H1 (cell line): ENCODE data around the gene IFNG-AS1. TPM values are rescaled to one million over a fixed set of nuclear protein-coding genes. Genes with fewer than 3 reads are reported as not detected.

Source experiments
- CTCF ChIA-PET: fragments of 300-600 bp; sonication (Branson Sonifier 250); formaldehyde crosslinking; loops from one replicate; lab custom pipeline; 2021; ENCODE audit not compliant: partially characterized antibody; lab: Charles Lee
- POLR2A ChIA-PET: fragments of 300-600 bp; sonication (Branson Sonifier 250); formaldehyde crosslinking; loops from one replicate; lab custom pipeline; 2021; ENCODE audit warnings: inconsistent platforms; ENCODE audit not compliant: partially characterized antibody; lab: Charles Lee
- DNase-seq, 2 experiments: peaks; one replicate each; pipeline versions ENCODE4 v3.0.0 to v3.0.0-alpha.2; 2010 to 2022; ENCODE audit warnings: low spot score in 2 of 2, low read depth in 1 of 2, mixed read lengths in 1 of 2
- FAIRE-seq: peaks from 2 replicates; lab custom pipeline; 2011; peaks lifted over from hg19 to GRCh38; lab: Jason Lieb, UNC
- H2AFZ ChIP-seq: 2 replicates; pipeline ENCODE4 v1.8.1; 2012; ENCODE audit warnings: low read length, inconsistent platforms
- H2AK5ac ChIP-seq: 2 replicates; pipeline ENCODE4 v1.6.1; 2013; ENCODE audit warnings: low read depth, low read length
- H2BK120ac ChIP-seq: replicated peaks from 2 replicates; pipeline ENCODE3; 2013; ENCODE audit warnings: low read depth, low read length, inconsistent platforms
- H2BK12ac ChIP-seq: 2 replicates; pipeline ENCODE4 v1.6.1; 2013; ENCODE audit warnings: low read depth, low read length
- H2BK15ac ChIP-seq: 2 replicates; pipeline ENCODE4 v1.6.1; 2013; ENCODE audit warnings: low read length
- H2BK20ac ChIP-seq: 2 replicates; pipeline ENCODE4 v1.6.1; 2013; ENCODE audit warnings: low read length
- H2BK5ac ChIP-seq: 2 replicates; pipeline ENCODE4 v1.6.1; 2013; ENCODE audit warnings: low read depth, low read length
- H3K14ac ChIP-seq: 2 replicates; pipeline ENCODE4 v1.6.1; 2013; ENCODE audit warnings: inconsistent platforms; ENCODE audit not compliant: insufficient read length
- H3K18ac ChIP-seq: 2 replicates; pipeline ENCODE4 v1.6.1; 2013; ENCODE audit warnings: low read length; ENCODE audit errors: extremely low read depth
- H3K23ac ChIP-seq: 2 replicates; pipeline ENCODE4 v1.6.1; 2013; ENCODE audit warnings: inconsistent platforms; ENCODE audit not compliant: insufficient read length
- H3K23me2 ChIP-seq: 2 replicates; pipeline ENCODE4 v1.6.1; 2013; ENCODE audit warnings: low read depth, low read length
- H3K27ac ChIP-seq: 2 replicates; pipeline ENCODE4 v1.6.1; 2011; ENCODE audit warnings: low read depth, low read length, inconsistent platforms
- H3K27me3 ChIP-seq, 4 experiments: replicated peaks in 1 of 4; 1 replicate in 1 of 4; 2 replicates in 3 of 4; pipeline versions ENCODE4 v1.6.1 to v1.8.1; 2011 to 2013; ENCODE audit warnings: low read length in 3 of 4, mild to moderate bottlenecking in 3 of 4, inconsistent platforms in 2 of 4, mixed read lengths in 2 of 4, moderate library complexity in 1 of 4; ENCODE audit not compliant: control insufficient read depth in 3 of 4, insufficient read depth in 3 of 4; ENCODE audit errors: extremely low read depth in 1 of 4
- H3K36me3 ChIP-seq, 4 experiments: 2 replicates each; pipeline versions ENCODE4 v1.6.1 to v1.8.1; 2011 to 2013; ENCODE audit warnings: mild to moderate bottlenecking in 4 of 4, low read length in 3 of 4, moderate library complexity in 2 of 4, control low read depth in 1 of 4, inconsistent platforms in 1 of 4; ENCODE audit not compliant: insufficient read depth in 4 of 4, control insufficient read depth in 2 of 4
- H3K4ac ChIP-seq: replicated peaks from 2 replicates; pipeline ENCODE3; 2013; ENCODE audit warnings: low read length, low read depth, mixed read lengths, inconsistent platforms; ENCODE audit not compliant: insufficient read length
- H3K4me1 ChIP-seq, 4 experiments: replicated peaks in 1 of 4; 1 replicate in 1 of 4; 2 replicates in 3 of 4; pipeline versions ENCODE4 v1.6.1 to v1.8.1; 2011 to 2013; ENCODE audit warnings: low read length in 3 of 4, inconsistent platforms in 2 of 4, mixed read lengths in 1 of 4; ENCODE audit not compliant: insufficient read depth in 4 of 4, control insufficient read depth in 3 of 4
- H3K4me2 ChIP-seq, 2 experiments: 2 replicates each; pipeline versions ENCODE4 v1.6.1 to v1.8.1; 2011 to 2013; ENCODE audit warnings: low read depth in 2 of 2, low read length in 2 of 2, control low read depth in 1 of 2, inconsistent platforms in 1 of 2, mild to moderate bottlenecking in 1 of 2; ENCODE audit not compliant: insufficient read depth in 1 of 2
- H3K4me3 ChIP-seq, 4 experiments: fragments of 200-600, 300-600 bp in 1 of 4; sonication (generic), shearing (Covaris generic), sonication (Bioruptor Twin) in 1 of 4; 2 replicates each; pipeline versions ENCODE4 v1.5.1 to v1.8.1; 2011 to 2016; ENCODE audit warnings: low read length in 4 of 4, low read depth in 3 of 4, control low read depth in 2 of 4, inconsistent platforms in 2 of 4, mild to moderate bottlenecking in 2 of 4, mixed read lengths in 1 of 4, moderate library complexity in 1 of 4; ENCODE audit not compliant: insufficient read depth in 2 of 4; ENCODE audit errors: extremely low read depth in 1 of 4
- H3K56ac ChIP-seq: replicated peaks from 2 replicates; pipeline ENCODE3; 2013; ENCODE audit warnings: low read depth, mild to moderate bottlenecking, mixed read lengths, low read length, inconsistent platforms; ENCODE audit not compliant: insufficient read length
- H3K79me1 ChIP-seq: 2 replicates; pipeline ENCODE4 v1.6.1; 2013; ENCODE audit warnings: low read depth, low read length, control low read depth
- H3K79me2 ChIP-seq, 2 experiments: 2 replicates each; pipeline versions ENCODE4 v1.6.1 to v1.8.1; 2012 to 2013; ENCODE audit warnings: low read length in 2 of 2, mild to moderate bottlenecking in 2 of 2, inconsistent platforms in 1 of 2; ENCODE audit not compliant: insufficient read depth in 2 of 2, control insufficient read depth in 1 of 2
- H3K9ac ChIP-seq, 4 experiments: replicated peaks in 1 of 4; 1 replicate in 1 of 4; 2 replicates in 3 of 4; pipeline versions ENCODE4 v1.6.1 to v1.8.1; 2011 to 2013; ENCODE audit warnings: low read depth in 3 of 4, low read length in 3 of 4, control low read depth in 2 of 4, mild to moderate bottlenecking in 2 of 4, moderate library complexity in 2 of 4, inconsistent platforms in 1 of 4; ENCODE audit errors: extremely low read depth in 1 of 4
- H3K9me3 ChIP-seq, 2 experiments: 2 replicates each; pipeline versions ENCODE4 v1.6.1 to v1.8.1; 2012 to 2013; ENCODE audit warnings: mild to moderate bottlenecking in 2 of 2, moderate library complexity in 2 of 2, control low read depth in 1 of 2, inconsistent platforms in 1 of 2, low read depth in 1 of 2, low read length in 1 of 2, mixed read lengths in 1 of 2; ENCODE audit not compliant: insufficient read depth in 2 of 2
- H4K20me1 ChIP-seq, 2 experiments: replicated peaks in 1 of 2; 2 replicates each; pipeline versions ENCODE3 to v1.8.1; 2011 to 2013; ENCODE audit warnings: inconsistent platforms in 2 of 2, low read length in 2 of 2, mild to moderate bottlenecking in 1 of 2; ENCODE audit not compliant: insufficient read depth in 2 of 2, control insufficient read depth in 1 of 2
- H4K5ac ChIP-seq: 2 replicates; pipeline ENCODE4 v1.6.1; 2013; ENCODE audit warnings: low read length, low read depth, mixed read lengths, inconsistent platforms; ENCODE audit not compliant: insufficient read length
- H4K8ac ChIP-seq: 2 replicates; pipeline ENCODE4 v1.8.0; 2013; ENCODE audit warnings: mild to moderate bottlenecking, moderate library complexity, low read length, inconsistent platforms; ENCODE audit not compliant: insufficient read depth; ENCODE audit errors: extremely low read depth
- H4K91ac ChIP-seq: replicated peaks from 2 replicates; pipeline ENCODE3; 2013; ENCODE audit warnings: low read length, mixed read lengths, inconsistent platforms; ENCODE audit not compliant: insufficient read length
- ASH2L ChIP-seq: fragments of 200-600, 300-600 bp; sonication (generic); IDR thresholded peaks from one replicate; pipeline ENCODE4 v1.7.1; 2017; ENCODE audit warnings: low read length
- ATF3 ChIP-seq: IDR thresholded peaks from 2 replicates; pipeline ENCODE4 v1.6.1; 2011; ENCODE audit warnings: low read depth, mild to moderate bottlenecking, low read length; ENCODE audit not compliant: insufficient read depth
- CBX5 ChIP-seq: fragments of 300-800, 300-1000 bp; sonication (generic); IDR thresholded peaks from 2 replicates; pipeline ENCODE4 v1.7.1; 2016; ENCODE audit warnings: antibody characterized with exemption, low read length, low read depth
- CBX8 ChIP-seq: fragments of 300-800, 300-1000 bp; sonication (generic); IDR thresholded peaks from 2 replicates; pipeline ENCODE4 v1.7.1; 2016; ENCODE audit warnings: low read depth, low read length, borderline replicate concordance
- HDAC6 ChIP-seq: IDR thresholded peaks from one replicate; pipeline ENCODE4 v1.7.1; 2012; ENCODE audit warnings: low read depth, mild to moderate bottlenecking, inconsistent platforms, low read length, moderate library complexity
- JUN ChIP-seq: IDR thresholded peaks from 2 replicates; pipeline ENCODE4 v1.6.1; 2011; ENCODE audit warnings: low read depth, mild to moderate bottlenecking, improper control_type of control experiment, low read length
- NANOG ChIP-seq: IDR thresholded peaks from 2 replicates; pipeline ENCODE4 v1.6.1; 2011; ENCODE audit warnings: low read length, low read depth, mild to moderate bottlenecking, inconsistent platforms; ENCODE audit not compliant: insufficient read depth, poor library complexity, severe bottlenecking
- PHF8 ChIP-seq: fragments of 200-600 bp; sonication (generic); conservative IDR thresholded peaks from 2 replicates; pipeline ENCODE4 v1.7.1; 2012; ENCODE audit warnings: low read depth, mild to moderate bottlenecking, inconsistent platforms, low read length, moderate library complexity
- POU5F1 ChIP-seq: IDR thresholded peaks from 2 replicates; pipeline ENCODE4 v1.6.1; 2011; ENCODE audit warnings: low read depth, mild to moderate bottlenecking, low read length, moderate library complexity
- RAD21 ChIP-seq, 2 experiments: IDR thresholded peaks in 1 of 2; conservative IDR thresholded peaks in 1 of 2; 2 replicates each; pipeline ENCODE4 v1.6.1; 2011; ENCODE audit warnings: low read depth in 2 of 2, low read length in 2 of 2, improper control_type of control experiment in 1 of 2, inconsistent platforms in 1 of 2, mild to moderate bottlenecking in 1 of 2, moderate library complexity in 1 of 2
- RBBP5 ChIP-seq: IDR thresholded peaks from 2 replicates; pipeline ENCODE4 v1.7.1; 2012; ENCODE audit warnings: low read depth, mild to moderate bottlenecking, inconsistent platforms, low read length, moderate library complexity, borderline replicate concordance
- SP2 ChIP-seq: IDR thresholded peaks from 2 replicates; pipeline ENCODE4 v1.6.1; 2012; ENCODE audit warnings: mild to moderate bottlenecking, low read length, inconsistent platforms
- TEAD4 ChIP-seq: IDR thresholded peaks from 2 replicates; pipeline ENCODE4 v1.6.1; 2012; ENCODE audit warnings: low read depth, low read length, inconsistent platforms, mixed read lengths
- ZNF274 ChIP-seq: IDR thresholded peaks from 2 replicates; pipeline ENCODE4 v1.7.0; 2012; ENCODE audit warnings: low read length, borderline replicate concordance; ENCODE audit errors: extremely low read depth
- WGBS, 2 experiments: shearing (Covaris generic) in 1 of 2; methylation state at CpG; one replicate each; pipeline versions ENCODE4 v1.1.6 to v1.1.7; 2013 to 2015; ENCODE audit warnings: low lambda C conversion rate in 2 of 2, mixed read lengths in 2 of 2, inconsistent platforms in 1 of 2, low coverage in 1 of 2, missing lambda C conversion rate in 1 of 2; ENCODE audit not compliant: insufficient replicate concordance in 2 of 2, insufficient coverage in 1 of 2, insufficient read length in 1 of 2; ENCODE audit errors: extremely low coverage in 1 of 2, missing lambda C conversion rate in 1 of 2; 5-methylcytosine and 5-hydroxymethylcytosine counted together
- polyA plus RNA-seq, 7 experiments: library from polyadenylated mRNA; depleted of rRNA in 3 of 7; stranded (reverse) in 5 of 7; unstranded in 2 of 7; fragments of >200 nt in 5 of 7; fragments of 200-250 nt in 2 of 7; gene quantifications; 1 replicate in 5 of 7; 2 replicates in 1 of 7; 4 replicates in 1 of 7; pipeline versions ENCODE4 v1.2.1 to v1.2.3, GENCODE V29; 2011 to 2013; ENCODE audit warnings: missing spikeins in 2 of 7, mixed read lengths in 2 of 7
- total RNA-seq: library from RNA; stranded (reverse); fragmentation: NEBNext Ultra II Directional; extraction: Animal tissue kit (Norgen Biotek cat#: 25700); gene quantifications from 2 replicates; pipeline ENCODE4 v1.2.1, GENCODE V29; 2021

IFNG-AS1 gene
- total and polyA plus RNA-seq, 2 of the 8 experiments (the other 6 are each of a cell fraction or from before 2014, with no cell fraction given): not detected

DNA sequence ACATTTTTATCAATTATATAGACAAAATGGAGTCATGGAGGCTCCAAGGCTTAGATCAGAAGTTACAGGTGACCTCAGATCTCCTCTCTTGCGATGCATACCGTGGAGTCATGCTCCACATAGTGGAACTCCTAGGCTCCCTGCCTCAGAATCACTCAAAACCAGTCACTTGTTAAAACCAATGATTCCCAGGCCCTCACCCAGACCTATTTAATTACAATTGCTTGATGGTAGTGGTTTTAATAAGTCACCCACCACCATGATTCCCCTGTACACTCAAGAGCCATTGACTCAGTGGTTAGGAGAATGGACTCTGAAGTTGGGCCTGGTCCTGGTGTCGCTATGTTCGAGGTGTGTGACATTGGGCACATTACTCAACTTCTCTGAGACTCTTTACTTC is 26.9 kb downstream of the IFNG-AS1 start:
- no peak overlapping the region for H2BK20ac ChIP-seq
- H4K91ac ChIP-seq: no peak overlapping the region
- no peak overlapping the region for H2AK5ac ChIP-seq
- no peak overlapping the region for H3K27ac ChIP-seq
- H4K20me1 ChIP-seq: no peaks in the 10 kb centered on the region
- H2BK15ac ChIP-seq: no peak overlapping the region
- H4K5ac ChIP-seq: no peak overlapping the region
- H2BK12ac ChIP-seq: no peak overlapping the region
- no peaks in the 10 kb centered on the region for H3K36me3 ChIP-seq
- H3K4me2 ChIP-seq: no peak overlapping the region
- H3K4me1 ChIP-seq: peaks cover 0 to 3% (median 0%) of the 10 kb centered on the region in 4 experiments; a peak in 1 of 7 replicates
- H3K27me3 ChIP-seq: no peaks in the 10 kb centered on the region
- 98% methylated on average over 4 of the region's 4 CpGs; no CpG with 5 or more reads in 1 of the 2 experiments for WGBS, 2 experiments
- H3K4ac ChIP-seq: no peak overlapping the region
- H3K18ac ChIP-seq: no peak overlapping the region
- no peaks in the 10 kb centered on the region for H3K79me1 ChIP-seq
- no peak overlapping the region for H4K8ac ChIP-seq
- H3K56ac ChIP-seq: no peak overlapping the region
- ChIA-PET CTCF (no interaction called here), POLR2A (no interaction called here)
- FAIRE-seq (no peak), DNase-seq (no peak)
- no peak overlapping the region for H2AFZ ChIP-seq
- H2BK120ac ChIP-seq: no peak overlapping the region
- H3K14ac ChIP-seq: no peak overlapping the region
- no peaks in the 10 kb centered on the region for H3K23me2 ChIP-seq
- no peak overlapping the region for H3K23ac ChIP-seq
- no peak overlapping the region for H2BK5ac ChIP-seq
- no peak overlapping the region for H3K9ac ChIP-seq
- H3K4me3 ChIP-seq: no peak overlapping the region
- no peaks in the 10 kb centered on the region for H3K79me2 ChIP-seq
- H3K9me3 ChIP-seq: no peaks in the 10 kb centered on the region
- TF ChIP-seq RBBP5: no peak
- no peak for TF ChIP-seq NANOG
- no peak for TF ChIP-seq JUN
- TF ChIP-seq ZNF274: no peak
- no peak for TF ChIP-seq TEAD4
- TF ChIP-seq RAD21 (IDR thresholded peaks at IDR 0.05 in 1 of 2, conservative IDR thresholded peaks at IDR 0.05 in 1 of 2; ENCODE audit: low read depth in 2 of 2, low read length in 2 of 2): no peak
- TF ChIP-seq CBX8: no peak
- TF ChIP-seq POU5F1: no peak
- TF ChIP-seq SP2: no peak
- no peak for TF ChIP-seq ASH2L
- no peak for TF ChIP-seq ATF3
- TF ChIP-seq PHF8: no peak
- TF ChIP-seq CBX5: no peak
- TF ChIP-seq HDAC6: no peak
